HEK293 (cell line): Measurements from ENCODE around the gene RNASE4.

Experiments used
- CTCF ChIP-seq: fragments of 450-650 bp; formaldehyde crosslinking; IDR thresholded peaks from 2 replicates; pipeline ENCODE4 v1.5.1; 2016; ENCODE audit warnings: missing biosample characterization, missing genetic modification characterization
- EGR2 ChIP-seq: fragments of 450-650 bp; formaldehyde crosslinking; IDR thresholded peaks from 2 replicates; pipeline ENCODE4 v1.5.1; 2016; ENCODE audit warnings: low read depth, missing biosample characterization, missing genetic modification characterization
- SCRT1 ChIP-seq: fragments of 450-650 bp; formaldehyde crosslinking; IDR thresholded peaks from 2 replicates; pipeline ENCODE4 v1.5.1; 2016; ENCODE audit warnings: missing biosample characterization, missing genetic modification characterization, borderline replicate concordance
- ZBTB1 ChIP-seq: fragments of 450-650 bp; formaldehyde crosslinking; IDR thresholded peaks from 2 replicates; pipeline ENCODE4 v1.5.1; 2016; ENCODE audit warnings: missing biosample characterization, missing genetic modification characterization
- ZFP37 ChIP-seq: fragments of 450-650 bp; formaldehyde crosslinking; IDR thresholded peaks from 2 replicates; pipeline ENCODE4 v1.5.1; 2016; ENCODE audit warnings: missing biosample characterization, missing genetic modification characterization
- ZNF354C ChIP-seq: fragments of 450-650 bp; formaldehyde crosslinking; IDR thresholded peaks from 2 replicates; pipeline ENCODE4 v1.5.1; 2016; ENCODE audit warnings: missing biosample characterization, missing genetic modification characterization, low read depth, borderline replicate concordance

GRCh38 chr14:20711261-20711660 is 26.9 kb downstream of the RNASE4 start:
- TF ChIP-seq CTCF (tag by site-specific recombination) (no peak), ZNF354C (tag by site-specific recombination) (no peak), ZFP37 (tag by site-specific recombination) (no peak), SCRT1 (no peak), EGR2 (tag by site-specific recombination) (no peak), ZBTB1 (no peak)
